Measurements from ENCODE around the gene COL18A1. TPM values are rescaled to one million over a fixed set of nuclear protein-coding genes. Genes with fewer than 3 reads are reported as not detected.

COL18A1 gene
- total RNA-seq, 1 donor: 33.7 TPM

DNA sequence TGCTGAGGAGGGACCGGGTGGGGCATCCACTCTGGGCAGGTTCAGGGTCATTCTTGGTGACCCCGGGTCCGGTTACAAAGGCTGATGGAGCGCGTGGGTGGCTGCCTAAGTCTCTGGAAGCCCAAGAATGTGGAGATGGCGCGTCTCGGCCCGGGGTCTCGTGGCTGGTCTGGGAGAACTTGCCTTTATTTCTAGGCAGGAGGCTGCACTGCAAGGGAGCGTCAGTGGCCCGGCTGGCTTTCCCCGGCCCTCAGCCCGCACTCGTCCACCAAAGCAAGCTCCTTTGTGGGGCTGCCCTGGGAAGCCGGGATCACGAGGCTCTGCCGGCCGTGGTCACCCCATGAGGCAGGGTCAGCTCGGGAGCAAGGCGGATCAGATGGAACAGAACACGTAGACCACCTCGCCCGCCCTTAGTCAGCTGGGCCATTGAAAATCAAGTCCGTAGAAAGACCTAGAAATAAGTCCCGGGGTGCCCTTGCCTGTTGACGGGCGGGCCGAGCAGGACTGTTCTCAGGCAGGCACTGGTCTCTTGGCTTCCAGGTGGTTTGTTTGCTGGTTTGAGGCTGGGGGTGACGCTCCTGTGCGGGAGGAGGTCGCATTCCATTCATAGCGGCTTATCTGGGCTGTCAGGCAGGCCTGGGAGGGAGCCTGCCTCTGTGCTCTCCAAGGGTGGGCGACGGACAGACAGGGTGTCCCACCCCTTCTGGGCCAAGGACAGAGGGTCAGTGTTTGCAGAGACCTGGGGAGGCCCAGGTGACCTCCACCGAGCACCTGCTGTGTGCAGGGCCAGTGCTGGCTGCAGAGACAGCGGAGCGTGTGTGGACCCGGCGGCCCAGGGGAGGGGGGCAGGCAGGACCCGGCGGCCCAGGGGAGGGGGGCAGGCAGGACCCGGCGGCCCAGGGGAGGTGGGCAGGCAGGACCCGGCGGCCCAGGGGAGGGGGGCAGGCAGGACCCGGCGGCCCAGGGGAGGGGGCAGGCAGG is 25.8 kb downstream of the COL18A1 start:
- no peak for TF ChIP-seq CTCF (IDR thresholded peaks at IDR 0.05; ENCODE audit: insufficient read depth, low read depth, low read length)
- peak; percentile 76 for DNase-seq (ENCODE audit: low read depth)
- H3K4me3 ChIP-seq (ENCODE audit: low read depth, low read length): no peak overlapping the region

- H3K4me3 ChIP-seq (ENCODE audit: low read depth, low read length): no peak overlapping the region
- no peak for DNase-seq (ENCODE audit: low read depth)
- TF ChIP-seq CTCF (IDR thresholded peaks at IDR 0.05; ENCODE audit: insufficient read depth, low read depth, low read length): no peak
These were observed 27.0 kb downstream of the COL18A1 start for GRCh38 chr21:45431781-45432572.

DNA sequence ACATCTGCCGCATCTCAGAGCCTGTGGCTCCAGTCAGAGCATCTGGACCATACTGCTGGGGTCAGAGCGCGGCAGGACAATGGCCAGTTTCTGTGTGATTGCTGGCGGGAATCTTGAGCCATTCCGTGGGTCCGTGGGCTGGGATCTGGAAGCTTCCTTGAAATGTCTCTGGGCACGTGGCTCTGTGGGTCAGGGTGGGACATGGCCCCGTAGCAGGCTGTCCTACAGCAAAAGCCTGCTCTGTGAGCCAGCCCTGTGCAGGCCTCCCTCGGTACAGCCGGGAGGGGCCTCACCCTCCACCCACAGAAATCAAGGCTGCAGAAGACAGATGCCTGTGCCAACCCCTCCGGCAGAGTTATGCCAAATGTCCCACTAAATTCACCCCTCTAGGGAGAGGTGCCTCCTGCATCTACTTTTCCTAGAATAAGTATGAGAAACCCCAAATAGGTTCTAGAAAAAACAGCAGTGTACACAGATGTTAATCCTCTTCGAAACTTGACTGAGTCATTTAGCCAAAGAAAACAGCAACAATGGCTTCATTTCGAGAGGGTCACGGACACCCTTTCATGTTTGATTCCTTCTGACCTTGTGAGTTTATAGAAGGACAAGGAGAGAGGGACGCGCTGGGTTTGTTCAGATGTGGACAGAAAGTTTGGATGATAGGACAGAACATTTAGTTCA is 27.8 kb downstream of the COL18A1 start:
- no peak for TF ChIP-seq CTCF (IDR thresholded peaks at IDR 0.05; ENCODE audit: insufficient read depth, low read depth, low read length)
- DNase-seq (ENCODE audit: low read depth): peak; percentile 67

DNA sequence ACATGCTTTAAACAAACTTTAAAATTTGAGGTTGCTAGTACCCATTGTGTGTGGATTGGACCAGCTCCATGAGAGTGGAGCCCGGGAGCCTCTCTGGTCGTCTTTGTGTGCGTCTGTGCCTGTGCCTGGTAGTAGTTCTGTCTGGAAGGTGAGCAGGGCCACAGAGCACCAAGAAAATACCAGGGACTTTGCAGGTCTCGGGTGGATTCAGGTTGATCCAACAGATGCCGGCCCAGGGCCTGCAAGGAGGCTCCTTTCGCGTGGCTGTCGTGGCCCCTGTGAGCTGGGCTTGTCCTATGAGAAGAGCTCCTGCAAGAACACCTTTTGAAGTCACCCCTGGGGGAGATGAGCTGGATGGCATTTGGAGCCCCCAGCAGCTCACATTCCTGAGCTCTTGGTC is 28.3 kb downstream of the COL18A1 start:
- no peak overlapping the region for H3K4me3 ChIP-seq (ENCODE audit: low read depth, low read length)
- TF ChIP-seq CTCF (IDR thresholded peaks at IDR 0.05; ENCODE audit: insufficient read depth, low read depth, low read length): no peak
- DNase-seq (ENCODE audit: low read depth): no peak

More for the DNA sequence above, 27.8 kb downstream of the COL18A1 start:
- no peak overlapping the region for H3K4me3 ChIP-seq (ENCODE audit: low read depth, low read length)

- no peak overlapping the region for H3K4me3 ChIP-seq (ENCODE audit: low read depth, low read length)
- DNase-seq (ENCODE audit: low read depth): no peak
- TF ChIP-seq CTCF (IDR thresholded peaks at IDR 0.05; ENCODE audit: insufficient read depth, low read depth, low read length): no peak
These were observed 29.1 kb downstream of the COL18A1 start for GRCh38 chr21:45433911-45434644.
